ENCODE measurements around the gene FBXW4.

DNA sequence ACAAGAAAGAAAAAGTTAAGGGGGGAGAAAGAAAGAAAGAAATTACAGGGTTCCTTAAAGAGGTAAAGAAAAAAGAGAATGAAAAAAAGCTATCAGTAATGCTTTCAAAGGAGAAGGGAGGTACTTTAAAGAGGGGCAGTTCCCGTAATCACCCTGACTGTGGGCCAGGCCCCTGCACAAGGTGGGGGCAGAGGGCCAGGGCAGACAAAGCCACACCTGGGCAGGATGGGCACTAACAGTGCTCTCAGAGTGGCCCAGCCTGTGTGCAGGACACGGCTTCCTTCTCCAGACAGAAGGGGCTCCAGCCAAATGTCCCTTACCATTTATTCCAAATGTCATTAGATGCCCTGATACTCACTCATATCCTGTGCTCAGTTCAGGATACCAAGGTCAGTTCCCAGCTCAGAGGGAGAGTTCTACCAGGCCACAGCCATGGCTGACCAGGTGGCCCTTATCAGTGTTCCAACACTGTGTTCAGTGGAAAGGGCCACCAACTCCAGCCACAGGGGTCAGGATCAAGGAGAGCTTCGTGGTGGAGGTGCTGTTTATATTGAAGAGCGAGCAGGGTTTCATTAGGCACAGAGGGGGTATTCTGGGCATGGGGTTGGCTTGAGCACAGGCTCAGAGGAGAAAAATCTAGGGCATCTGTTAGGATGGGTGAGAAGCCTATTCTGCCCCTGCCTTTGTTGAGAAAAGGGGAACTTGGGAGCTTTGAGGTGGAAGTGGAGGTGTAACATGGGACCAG lies 77.0 kb downstream of the FBXW4 start:
- TF ChIP-seq, protein P1, sequence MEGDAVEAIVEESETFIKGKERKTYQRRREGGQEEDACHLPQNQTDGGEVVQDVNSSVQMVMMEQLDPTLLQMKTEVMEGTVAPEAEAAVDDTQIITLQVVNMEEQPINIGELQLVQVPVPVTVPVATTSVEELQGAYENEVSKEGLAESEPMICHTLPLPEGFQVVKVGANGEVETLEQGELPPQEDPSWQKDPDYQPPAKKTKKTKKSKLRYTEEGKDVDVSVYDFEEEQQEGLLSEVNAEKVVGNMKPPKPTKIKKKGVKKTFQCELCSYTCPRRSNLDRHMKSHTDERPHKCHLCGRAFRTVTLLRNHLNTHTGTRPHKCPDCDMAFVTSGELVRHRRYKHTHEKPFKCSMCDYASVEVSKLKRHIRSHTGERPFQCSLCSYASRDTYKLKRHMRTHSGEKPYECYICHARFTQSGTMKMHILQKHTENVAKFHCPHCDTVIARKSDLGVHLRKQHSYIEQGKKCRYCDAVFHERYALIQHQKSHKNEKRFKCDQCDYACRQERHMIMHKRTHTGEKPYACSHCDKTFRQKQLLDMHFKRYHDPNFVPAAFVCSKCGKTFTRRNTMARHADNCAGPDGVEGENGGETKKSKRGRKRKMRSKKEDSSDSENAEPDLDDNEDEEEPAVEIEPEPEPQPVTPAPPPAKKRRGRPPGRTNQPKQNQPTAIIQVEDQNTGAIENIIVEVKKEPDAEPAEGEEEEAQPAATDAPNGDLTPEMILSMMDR (IDR thresholded peaks at IDR 0.05): no peak
- no peak for TF ChIP-seq POLR2A (IDR thresholded peaks at IDR 0.05)
